Peyer's patch (tissue), 4 donors: ENCODE results near the gene AQP9. TPM values are rescaled to one million over a fixed set of nuclear protein-coding genes. Genes with fewer than 3 reads are reported as not detected.
"Not testable (repeated sequence)": the region's sequence is repeated elsewhere in the genome, so short reads cannot be mapped to it uniquely, and the experiment has no call there.

Experiments used
- DNase-seq, 3 donors: peaks; one replicate each; pipeline ENCODE4 v3.0.0-alpha.2; 2017 to 2019
- H3K27ac ChIP-seq, 4 donors: fragments of 200-600 bp; sonication (generic); one replicate each; pipeline ENCODE4 v1.5.1; 2016 to 2019
- H3K27me3 ChIP-seq, 2 donors: fragments of 200-600 bp; sonication (generic); one replicate each; pipeline ENCODE4 v1.5.1; 2019
- H3K36me3 ChIP-seq, 3 donors: fragments of 200-600 bp; sonication (generic); one replicate each; pipeline ENCODE4 v1.5.1; 2016 to 2019
- H3K4me1 ChIP-seq, 4 donors: fragments of 200-600 bp; sonication (generic); one replicate each; pipeline ENCODE4 v1.5.1; 2016 to 2019
- H3K4me3 ChIP-seq, 4 donors: fragments of 200-600 bp; sonication (generic); 1 replicate in 3 of 4; 2 replicates in 1 of 4; pipeline ENCODE4 v1.5.1; 2016 to 2019; ENCODE audit warnings: mild to moderate bottlenecking in 1 of 4
- H3K9me3 ChIP-seq, 4 donors: fragments of 200-600 bp; sonication (generic); one replicate each; pipeline ENCODE4 v1.5.1; 2016 to 2019; ENCODE audit warnings: mild to moderate bottlenecking in 1 of 4
- POLR2A ChIP-seq, 2 donors: fragments of 450-650 bp; IDR thresholded peaks; one replicate each; pipeline ENCODE4 v1.5.1; 2017; ENCODE audit warnings: antibody characterized with exemption in 2 of 2, mild to moderate bottlenecking in 2 of 2, moderate library complexity in 2 of 2
- total RNA-seq, 4 donors: library from RNA; depleted of rRNA; stranded (reverse); fragments of >200 nt; gene quantifications; one replicate each; pipeline ENCODE4 v1.1.0, GENCODE V29; 2016
- TF ChIP-seq, protein P1 (sequence below), 6 experiments: fragments of 450-650 bp in 4 of 6; fragments of 200-600 bp in 2 of 6; sonication (generic) in 1 of 6; IDR thresholded peaks; one replicate each; pipeline ENCODE4 v1.5.1; 2017 to 2019; ENCODE audit warnings: antibody characterized with exemption in 6 of 6, mild to moderate bottlenecking in 3 of 6, moderate library complexity in 1 of 6

Gene AQP9
- total RNA-seq, 4 donors from 2014 or later, result 5.8 TPM; not detected in 3

DNA sequence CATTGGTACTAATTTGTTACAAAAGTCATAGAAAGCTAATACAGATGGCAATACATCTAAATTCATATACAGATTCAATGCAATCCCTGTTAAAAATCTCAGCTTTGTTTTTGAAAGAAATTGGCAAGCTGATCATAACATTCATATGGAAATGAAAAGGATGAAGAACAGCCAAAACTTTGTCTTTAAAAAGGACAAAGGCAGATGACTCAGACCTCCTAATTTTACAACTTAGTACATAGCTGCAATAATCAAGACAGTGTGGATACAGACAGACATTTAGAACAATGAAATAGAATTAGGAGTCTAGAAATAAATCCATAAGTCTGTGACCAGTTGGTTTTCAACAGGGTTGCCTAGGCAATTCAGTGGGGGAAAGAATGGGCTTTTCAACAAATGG, 63.3 kb downstream of the AQP9 start:
- Histone ChIP-seq H3K27me3 (no peaks in the 10 kb centered on the region), H3K27ac (no peak overlapping the region), H3K4me3 (no peak overlapping the region), H3K4me1 (no peaks in the 10 kb centered on the region), H3K36me3 (no peaks in the 10 kb centered on the region), H3K9me3 (no peaks in the 10 kb centered on the region)
- no peak for TF ChIP-seq POLR2A (IDR thresholded peaks at IDR 0.05)
- TF ChIP-seq, protein P1, sequence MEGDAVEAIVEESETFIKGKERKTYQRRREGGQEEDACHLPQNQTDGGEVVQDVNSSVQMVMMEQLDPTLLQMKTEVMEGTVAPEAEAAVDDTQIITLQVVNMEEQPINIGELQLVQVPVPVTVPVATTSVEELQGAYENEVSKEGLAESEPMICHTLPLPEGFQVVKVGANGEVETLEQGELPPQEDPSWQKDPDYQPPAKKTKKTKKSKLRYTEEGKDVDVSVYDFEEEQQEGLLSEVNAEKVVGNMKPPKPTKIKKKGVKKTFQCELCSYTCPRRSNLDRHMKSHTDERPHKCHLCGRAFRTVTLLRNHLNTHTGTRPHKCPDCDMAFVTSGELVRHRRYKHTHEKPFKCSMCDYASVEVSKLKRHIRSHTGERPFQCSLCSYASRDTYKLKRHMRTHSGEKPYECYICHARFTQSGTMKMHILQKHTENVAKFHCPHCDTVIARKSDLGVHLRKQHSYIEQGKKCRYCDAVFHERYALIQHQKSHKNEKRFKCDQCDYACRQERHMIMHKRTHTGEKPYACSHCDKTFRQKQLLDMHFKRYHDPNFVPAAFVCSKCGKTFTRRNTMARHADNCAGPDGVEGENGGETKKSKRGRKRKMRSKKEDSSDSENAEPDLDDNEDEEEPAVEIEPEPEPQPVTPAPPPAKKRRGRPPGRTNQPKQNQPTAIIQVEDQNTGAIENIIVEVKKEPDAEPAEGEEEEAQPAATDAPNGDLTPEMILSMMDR (IDR thresholded peaks at IDR 0.05), result no peak
- DNase-seq, result no peak

DNA sequence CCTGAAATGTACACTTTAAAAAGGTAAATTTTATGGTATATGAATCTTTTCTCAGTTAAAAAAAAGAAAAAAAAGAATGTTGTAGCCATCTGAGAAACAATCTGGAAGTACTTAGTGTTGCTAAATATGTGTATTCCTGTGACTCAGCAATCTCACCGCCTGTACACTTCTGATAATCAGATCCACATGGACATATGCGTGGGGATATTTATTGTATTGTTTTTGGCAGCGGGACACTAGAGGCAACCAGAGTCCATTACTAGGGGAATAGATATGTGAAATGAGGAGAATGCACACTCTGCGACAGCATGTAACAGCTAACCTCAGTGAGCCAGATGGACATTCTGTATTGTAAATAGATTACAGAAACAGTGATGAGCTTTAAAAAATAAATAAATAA, 65.4 kb downstream of the AQP9 start:
- no peaks in the 10 kb centered on the region for H3K36me3 ChIP-seq
- H3K27ac ChIP-seq, result no peak overlapping the region
- TF ChIP-seq, protein P1 (IDR thresholded peaks at IDR 0.05), result no peak
- TF ChIP-seq POLR2A (IDR thresholded peaks at IDR 0.05), result no peak
- no peaks in the 10 kb centered on the region for H3K4me1 ChIP-seq
- no peaks in the 10 kb centered on the region for H3K27me3 ChIP-seq
- no peak overlapping the region for H3K4me3 ChIP-seq
- H3K9me3 ChIP-seq, result no peaks in the 10 kb centered on the region
- no peak for DNase-seq

DNA sequence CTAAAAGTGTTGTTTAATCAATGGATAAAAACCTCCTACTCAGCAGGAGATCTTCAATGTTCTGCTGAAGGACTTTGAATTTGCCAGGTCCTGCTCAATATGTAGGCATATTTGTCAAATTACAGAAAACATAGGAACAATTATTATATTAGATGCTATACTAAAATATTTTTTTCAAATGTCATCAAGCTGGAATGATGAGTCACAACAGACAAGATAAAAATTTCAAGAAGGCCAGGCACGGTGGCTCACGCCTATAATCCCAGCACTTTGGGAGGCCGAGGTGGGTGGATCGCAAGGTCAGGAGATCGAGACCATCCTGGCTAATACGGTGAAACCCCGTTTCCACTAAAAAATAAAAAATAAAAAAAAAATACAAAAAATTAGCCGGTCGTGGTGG, 68.0 kb downstream of the AQP9 start:
- Histone ChIP-seq H3K4me1 (no peaks in the 10 kb centered on the region), H3K4me3 (no peak overlapping the region), H3K36me3 (no peaks in the 10 kb centered on the region), H3K27ac (no peak overlapping the region), H3K27me3 (no peaks in the 10 kb centered on the region), H3K9me3 (no peaks in the 10 kb centered on the region)
- no peak for DNase-seq
- no peak for TF ChIP-seq POLR2A (IDR thresholded peaks at IDR 0.05)

DNA sequence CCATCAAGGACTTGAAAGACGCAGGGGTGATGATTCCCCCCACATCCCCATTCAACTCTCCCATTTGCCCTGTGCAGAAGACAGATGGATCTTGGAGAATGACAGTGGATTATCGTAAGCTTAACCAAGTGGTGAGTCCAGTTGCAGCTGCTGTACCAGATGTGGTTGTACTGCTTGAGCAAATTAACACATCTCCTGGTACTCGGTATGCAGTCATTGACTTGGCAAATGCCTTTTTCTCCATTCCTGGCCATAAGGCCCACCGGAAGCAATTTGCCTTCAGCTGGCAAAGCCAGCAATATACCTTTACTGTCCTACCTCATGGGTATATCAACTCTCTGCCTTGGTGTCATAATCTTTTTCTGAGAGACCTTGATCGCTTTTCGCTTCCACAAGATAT, 70.0 kb downstream of the AQP9 start:
- not testable (repeated sequence) for DNase-seq, H3K9me3 ChIP-seq

DNA sequence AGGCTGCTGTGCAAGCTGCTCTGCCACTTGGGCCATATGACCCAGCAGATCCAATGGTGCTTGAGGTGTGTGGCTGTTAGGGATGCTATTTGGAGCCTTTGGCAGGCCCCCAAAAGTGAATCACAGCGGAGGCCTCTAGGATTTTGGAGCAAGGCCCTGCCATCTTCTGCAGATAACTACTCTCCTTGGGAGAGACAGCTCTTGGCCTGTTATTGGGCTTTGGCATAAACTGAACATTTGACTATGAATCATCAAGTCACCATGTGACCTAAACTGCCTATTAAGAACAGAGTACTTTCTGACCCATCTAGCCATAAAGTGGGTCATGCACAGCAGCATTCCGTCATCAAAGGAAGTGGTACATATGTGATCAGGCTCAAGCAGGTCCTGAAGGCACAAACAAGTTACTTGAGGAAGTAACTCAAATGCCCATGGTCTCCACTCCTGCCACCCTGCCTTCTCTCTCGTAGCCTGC, 70.9 kb downstream of the AQP9 start:
- not testable (repeated sequence) for H3K4me1 ChIP-seq, H3K27me3 ChIP-seq, H3K4me3 ChIP-seq, H3K9me3 ChIP-seq, DNase-seq, H3K36me3 ChIP-seq
- peak overlapping the region in 1 of 4 donors; percentile 13 for H3K27ac ChIP-seq

More for the DNA sequence above, 70.0 kb downstream of the AQP9 start:
- not testable (repeated sequence) for H3K27me3 ChIP-seq, H3K27ac ChIP-seq, H3K4me1 ChIP-seq, H3K36me3 ChIP-seq, H3K4me3 ChIP-seq

DNA sequence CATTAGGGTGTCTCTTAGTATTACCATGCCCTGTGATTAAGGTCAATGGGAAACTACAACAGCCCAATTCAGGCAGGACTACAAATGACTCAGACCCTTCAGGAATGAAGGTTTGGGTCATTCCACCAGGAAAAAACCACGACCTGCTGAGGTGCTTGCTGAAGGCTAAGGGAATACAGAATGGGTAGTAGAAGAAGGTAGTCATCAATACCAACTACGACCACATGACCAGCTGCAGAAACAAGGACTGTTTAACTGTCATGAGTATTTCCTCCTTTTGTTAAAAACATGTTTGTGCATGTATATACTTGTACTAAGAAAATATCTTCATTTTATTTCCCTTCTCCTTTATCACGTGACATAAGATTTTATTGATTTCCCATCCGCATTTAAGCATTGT, 71.8 kb downstream of the AQP9 start:
- not testable (repeated sequence) for H3K9me3 ChIP-seq, DNase-seq, H3K27me3 ChIP-seq, H3K4me3 ChIP-seq, H3K36me3 ChIP-seq, H3K27ac ChIP-seq, H3K4me1 ChIP-seq

DNA sequence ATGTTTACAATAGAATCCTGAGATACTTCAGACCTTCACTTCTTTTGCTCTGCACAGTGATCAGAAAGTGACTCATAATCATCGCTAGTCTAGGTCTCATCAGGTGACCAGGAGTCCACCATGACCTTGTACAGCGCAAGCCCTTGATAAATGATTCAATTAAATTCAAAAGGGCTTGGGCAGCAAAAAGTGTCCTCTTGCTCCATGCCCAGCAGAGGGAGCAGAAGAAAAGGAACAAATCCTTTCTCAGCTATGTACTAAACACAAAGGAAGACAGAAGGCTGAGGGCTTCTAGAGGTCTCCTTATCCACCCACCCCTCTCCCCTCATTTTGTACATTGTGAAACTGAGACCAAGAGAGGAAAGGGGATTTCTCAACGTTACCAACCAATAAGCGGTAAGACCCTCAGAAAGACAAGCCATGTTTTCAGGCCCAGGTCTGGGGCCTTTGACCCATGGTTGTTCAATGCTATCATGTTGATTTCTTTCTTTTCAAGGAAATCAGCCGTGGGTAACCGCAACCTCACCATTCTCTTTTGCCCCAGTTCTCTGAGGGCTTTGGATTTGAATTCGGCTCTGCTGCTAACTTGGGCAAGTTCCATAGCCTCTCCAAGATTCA, 74.8 kb downstream of the AQP9 start:
- no peaks in the 10 kb centered on the region for H3K36me3 ChIP-seq
- no peak for DNase-seq
- TF ChIP-seq, protein P1 (IDR thresholded peaks at IDR 0.05), result peak in 4 of 6 experiments; percentile 7 to 48 (median 26)
- TF ChIP-seq POLR2A (IDR thresholded peaks at IDR 0.05), result no peak
- no peaks in the 10 kb centered on the region for H3K9me3 ChIP-seq
- H3K4me1 ChIP-seq, result no peaks in the 10 kb centered on the region
- H3K27me3 ChIP-seq, result no peaks in the 10 kb centered on the region
- H3K4me3 ChIP-seq, result no peak overlapping the region
- no peak overlapping the region for H3K27ac ChIP-seq
